ENCODE data around the gene ATOSB.
A peak's percentile ranks its signal among the peaks of the same experiment; 100 is the strongest.

Gene ATOSB

GRCh38 chr9:35114840-35115628, 628 bp downstream of the ATOSB start:
- TF ChIP-seq CTCF (IDR thresholded peaks at IDR 0.05) = no peak
- H3K27me3 Mint-ChIP-seq (ENCODE audit: low read depth, poor library complexity) = peaks cover 8% of the 10 kb centered on the region
- DNase-seq = peak; percentile 34
- H3K36me3 Mint-ChIP-seq (ENCODE audit: low read depth) = peaks cover 4% of the 10 kb centered on the region
- peak overlapping the region; percentile 99 for H3K27ac Mint-ChIP-seq
- peak overlapping the region; percentile 96 for H3K4me3 Mint-ChIP-seq
- H3K4me1 Mint-ChIP-seq = peaks cover 62% of the 10 kb centered on the region
- H3K9me3 Mint-ChIP-seq = no peaks in the 10 kb centered on the region

GRCh38 chr9:35114113-35114839, 1.4 kb downstream of the ATOSB start:
- Mint-ChIP-seq H3K27ac (peak overlapping the region; percentile 99), H3K36me3 (ENCODE audit: low read depth) (peaks cover 4% of the 10 kb centered on the region), H3K4me1 (peaks cover 70% of the 10 kb centered on the region), H3K9me3 (no peaks in the 10 kb centered on the region), H3K4me3 (peak overlapping the region; percentile 96), H3K27me3 (ENCODE audit: low read depth, poor library complexity) (peaks cover 8% of the 10 kb centered on the region)
- no peak for TF ChIP-seq CTCF (IDR thresholded peaks at IDR 0.05)
- DNase-seq = peak; percentile 82

- TF ChIP-seq CTCF (IDR thresholded peaks at IDR 0.05) = no peak
- H3K27me3 Mint-ChIP-seq (ENCODE audit: low read depth, poor library complexity) = peaks cover 6% of the 10 kb centered on the region
- H3K4me1 Mint-ChIP-seq = peaks cover 77% of the 10 kb centered on the region
- H3K36me3 Mint-ChIP-seq (ENCODE audit: low read depth) = peaks cover 4% of the 10 kb centered on the region
- no peaks in the 10 kb centered on the region for H3K9me3 Mint-ChIP-seq
- DNase-seq = no peak
- H3K4me3 Mint-ChIP-seq = peak overlapping the region; percentile 82
- H3K27ac Mint-ChIP-seq = peak overlapping the region; percentile 72
Measured at GRCh38 chr9:35112257-35113020, 3.2 kb downstream of the ATOSB start.

- peaks cover 68% of the 10 kb centered on the region for H3K4me1 Mint-ChIP-seq
- DNase-seq = peak; percentile 97
- H3K27me3 Mint-ChIP-seq (ENCODE audit: low read depth, poor library complexity) = no peaks in the 10 kb centered on the region
- H3K36me3 Mint-ChIP-seq (ENCODE audit: low read depth) = peaks cover 4% of the 10 kb centered on the region
- peak overlapping the region; percentile 82 for H3K4me3 Mint-ChIP-seq
- H3K27ac Mint-ChIP-seq = peak overlapping the region; percentile 1
- no peaks in the 10 kb centered on the region for H3K9me3 Mint-ChIP-seq
- TF ChIP-seq CTCF (IDR thresholded peaks at IDR 0.05) = no peak
Measured at GRCh38 chr9:35111001-35111933, 4.4 kb downstream of the ATOSB start.

GRCh38 chr9:35110327-35110761, 5.3 kb downstream of the ATOSB start:
- Mint-ChIP-seq H3K9me3 (no peaks in the 10 kb centered on the region), H3K4me3 (peak overlapping the region; percentile 82), H3K27me3 (ENCODE audit: low read depth, poor library complexity) (no peaks in the 10 kb centered on the region), H3K4me1 (peaks cover 61% of the 10 kb centered on the region), H3K36me3 (ENCODE audit: low read depth) (peaks cover 13% of the 10 kb centered on the region), H3K27ac (no peak overlapping the region)
- no peak for DNase-seq
- no peak for TF ChIP-seq CTCF (IDR thresholded peaks at IDR 0.05)

Measured in nephron progenitor cell (in vitro differentiated cells).